ENCODE data around the gene NEGR1. TPM values are rescaled to one million over a fixed set of nuclear protein-coding genes. Genes with fewer than 3 reads are reported as not detected.

The NEGR1 gene
- total RNA-seq, 1 experiment from 2014 or later, result 19.2 TPM

GRCh38 chr1:71371581-71371980 lies 910.8 kb downstream of the NEGR1 start:
- no peak for DNase-seq
- no TSS peak for BruUV-seq (replicated peaks)
- H3K27me3 Mint-ChIP-seq (ENCODE audit: unreplicated experiment), result no peaks in the 10 kb centered on the region
- H3K9me3 Mint-ChIP-seq (ENCODE audit: low read depth, unreplicated experiment), result no peaks in the 10 kb centered on the region
- H3K4me3 Mint-ChIP-seq (ENCODE audit: low read depth, unreplicated experiment), result no peak overlapping the region
- no peak for TF ChIP-seq CTCF (IDR thresholded peaks at IDR 0.05; ENCODE audit: unreplicated experiment)
- H3K4me1 Mint-ChIP-seq (ENCODE audit: low read depth, unreplicated experiment), result no peaks in the 10 kb centered on the region
- H3K36me3 Mint-ChIP-seq (ENCODE audit: insufficient read depth, unreplicated experiment), result no peaks in the 10 kb centered on the region
- no peak overlapping the region for H3K27ac Mint-ChIP-seq (ENCODE audit: unreplicated experiment)
- CTCF ChIA-PET, result no interaction called here
- intact Hi-C loops (cut with micrococcal nuclease; ENCODE audit: unreplicated experiment), result no loop called here

- no peak for DNase-seq
- no peak for TF ChIP-seq CTCF (IDR thresholded peaks at IDR 0.05; ENCODE audit: unreplicated experiment)
- H3K9me3 Mint-ChIP-seq (ENCODE audit: low read depth, unreplicated experiment), result peaks cover 4% of the 10 kb centered on the region
- CTCF ChIA-PET, result no interaction called here
- no peaks in the 10 kb centered on the region for H3K27me3 Mint-ChIP-seq (ENCODE audit: unreplicated experiment)
- no TSS peak for BruUV-seq (replicated peaks)
- intact Hi-C loops (cut with micrococcal nuclease; ENCODE audit: unreplicated experiment), result no loop called here
- no peak overlapping the region for H3K4me3 Mint-ChIP-seq (ENCODE audit: low read depth, unreplicated experiment)
- no peak overlapping the region for H3K27ac Mint-ChIP-seq (ENCODE audit: unreplicated experiment)
- no peaks in the 10 kb centered on the region for H3K36me3 Mint-ChIP-seq (ENCODE audit: insufficient read depth, unreplicated experiment)
- H3K4me1 Mint-ChIP-seq (ENCODE audit: low read depth, unreplicated experiment), result no peaks in the 10 kb centered on the region
Observed at GRCh38 chr1:71364236-71364635, 918.1 kb downstream of the NEGR1 start.

- H3K36me3 Mint-ChIP-seq (ENCODE audit: insufficient read depth, unreplicated experiment), result no peaks in the 10 kb centered on the region
- peaks cover 4% of the 10 kb centered on the region for H3K9me3 Mint-ChIP-seq (ENCODE audit: low read depth, unreplicated experiment)
Observed at GRCh38 chr1:71362691-71363090, 919.6 kb downstream of the NEGR1 start.

GRCh38 chr1:71362076-71362475 lies 920.3 kb downstream of the NEGR1 start:
- no TSS peak for BruUV-seq (replicated peaks)
- Mint-ChIP-seq H3K4me3 (ENCODE audit: low read depth, unreplicated experiment) (no peak overlapping the region), H3K27ac (ENCODE audit: unreplicated experiment) (no peak overlapping the region), H3K4me1 (ENCODE audit: low read depth, unreplicated experiment) (no peaks in the 10 kb centered on the region), H3K27me3 (ENCODE audit: unreplicated experiment) (no peaks in the 10 kb centered on the region), H3K36me3 (ENCODE audit: insufficient read depth, unreplicated experiment) (no peaks in the 10 kb centered on the region), H3K9me3 (ENCODE audit: low read depth, unreplicated experiment) (peaks cover 4% of the 10 kb centered on the region)
- intact Hi-C loops (cut with micrococcal nuclease; ENCODE audit: unreplicated experiment), result no loop called here
- TF ChIP-seq CTCF (IDR thresholded peaks at IDR 0.05; ENCODE audit: unreplicated experiment), result no peak
- no peak for DNase-seq
- CTCF ChIA-PET, result no interaction called here

More at GRCh38 chr1:71362691-71363090, 919.6 kb downstream of the NEGR1 start:
- CTCF ChIA-PET, result no interaction called here
- no TSS peak for BruUV-seq (replicated peaks)
- Mint-ChIP-seq H3K4me3 (ENCODE audit: low read depth, unreplicated experiment) (no peak overlapping the region), H3K27ac (ENCODE audit: unreplicated experiment) (no peak overlapping the region), H3K4me1 (ENCODE audit: low read depth, unreplicated experiment) (no peaks in the 10 kb centered on the region), H3K27me3 (ENCODE audit: unreplicated experiment) (no peaks in the 10 kb centered on the region)
- no peak for DNase-seq
- TF ChIP-seq CTCF (IDR thresholded peaks at IDR 0.05; ENCODE audit: unreplicated experiment), result no peak
- intact Hi-C loops (cut with micrococcal nuclease; ENCODE audit: unreplicated experiment), result no loop called here

All from Calu3 (cell line).